Measurements from ENCODE around the gene RPS6KB2.
A peak's percentile ranks its signal among the peaks of the same experiment; 100 is the strongest.
"Not testable (repeated sequence)": the region's sequence is repeated elsewhere in the genome, so short reads cannot be mapped to it uniquely, and the experiment has no call there.

Gene RPS6KB2

DNA sequence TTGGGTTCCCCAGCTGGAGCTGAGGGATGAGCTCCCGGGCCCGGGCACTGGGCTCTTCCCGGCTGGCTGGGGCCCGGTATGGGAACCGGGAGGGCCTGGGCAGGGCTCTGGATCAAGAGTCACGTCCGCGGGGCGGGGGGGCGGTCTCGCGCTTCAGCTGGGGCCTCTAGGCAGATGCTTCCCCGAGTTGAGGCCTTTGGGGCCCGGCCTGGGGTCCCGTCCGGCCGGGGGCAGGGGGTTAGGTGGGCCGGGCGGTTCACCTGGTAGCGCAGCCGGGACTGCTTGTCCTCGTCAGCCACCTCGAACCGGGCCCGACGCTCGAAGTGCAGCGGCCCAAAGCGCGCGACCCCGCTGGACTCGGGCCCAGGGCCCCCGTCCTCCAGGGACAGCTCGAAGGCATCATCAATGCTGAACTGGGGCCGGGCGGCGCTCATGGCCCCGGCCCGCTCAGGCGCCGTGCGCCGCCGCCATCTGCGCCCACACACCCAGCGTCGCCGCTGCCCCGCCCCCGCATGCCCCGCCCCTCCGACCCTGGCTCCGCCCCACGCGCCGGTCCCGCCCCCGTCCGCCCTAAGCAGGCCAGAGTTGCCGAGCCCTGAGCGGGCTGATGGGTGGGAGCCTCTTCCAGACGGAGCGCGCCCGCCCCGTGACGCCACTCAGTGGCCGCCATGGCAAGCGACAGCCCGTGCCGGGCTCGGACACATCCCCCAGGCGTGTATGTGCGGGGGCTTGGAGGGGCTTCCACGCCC lies 40.6 kb downstream of the RPS6KB2 start, which contains the start of gene TMEM134:
Gene TMEM134, minus strand, starts transcription at position 493 of the 749 bp plus-strand sequence. Its CDS starts 59 bp downstream, at position 434.
- DNase-seq, result peak; percentile 78

DNA sequence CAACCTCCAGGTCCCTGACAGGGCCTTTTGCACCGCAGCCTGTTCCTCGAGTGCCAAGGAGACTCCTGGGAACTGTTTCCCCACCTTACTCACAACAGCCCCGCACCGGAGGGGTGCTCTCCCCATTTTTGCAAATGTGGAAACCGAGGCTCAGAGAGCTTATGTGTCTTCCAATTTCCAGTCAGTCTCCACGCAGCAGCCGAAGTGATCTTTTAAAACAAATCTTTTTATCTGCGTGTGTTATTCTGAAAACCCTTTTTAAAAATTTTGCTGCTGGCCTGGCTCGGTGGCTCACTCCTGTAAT lies 41.2 kb downstream of the RPS6KB2 start:
- no peak for DNase-seq

DNA sequence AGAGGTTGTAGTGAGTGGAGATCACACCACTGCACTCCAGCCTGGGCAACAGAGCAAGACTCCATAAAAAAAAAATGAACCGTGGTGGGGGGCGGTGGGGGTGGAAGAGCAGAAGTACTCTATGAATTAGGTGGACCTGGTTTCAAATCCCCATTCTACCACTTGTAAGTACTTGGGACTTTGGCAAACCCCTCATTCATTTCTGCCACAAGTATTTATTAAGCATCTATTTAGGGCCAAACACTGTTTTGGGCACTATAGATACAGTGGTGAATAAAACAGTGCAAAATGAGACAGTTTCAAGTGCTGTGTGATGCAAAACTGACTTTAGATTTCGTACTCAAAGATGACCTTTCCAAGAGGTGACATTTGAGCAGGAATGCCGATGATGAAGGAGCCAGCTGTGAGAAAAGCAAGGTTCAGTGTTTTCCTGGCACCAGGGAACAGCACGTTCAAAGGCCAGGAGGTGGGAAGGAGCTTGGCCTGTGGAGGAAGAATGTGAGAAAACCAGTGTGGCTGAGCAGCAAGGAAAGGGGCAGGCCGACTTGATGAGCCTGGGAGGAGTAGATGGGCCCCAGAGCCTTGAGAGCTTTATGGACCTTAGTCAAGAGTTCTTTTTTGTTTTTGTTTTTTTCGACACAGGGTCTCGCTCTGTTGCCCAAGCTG lies 42.2 kb downstream of the RPS6KB2 start:
- DNase-seq, result no peak

DNA sequence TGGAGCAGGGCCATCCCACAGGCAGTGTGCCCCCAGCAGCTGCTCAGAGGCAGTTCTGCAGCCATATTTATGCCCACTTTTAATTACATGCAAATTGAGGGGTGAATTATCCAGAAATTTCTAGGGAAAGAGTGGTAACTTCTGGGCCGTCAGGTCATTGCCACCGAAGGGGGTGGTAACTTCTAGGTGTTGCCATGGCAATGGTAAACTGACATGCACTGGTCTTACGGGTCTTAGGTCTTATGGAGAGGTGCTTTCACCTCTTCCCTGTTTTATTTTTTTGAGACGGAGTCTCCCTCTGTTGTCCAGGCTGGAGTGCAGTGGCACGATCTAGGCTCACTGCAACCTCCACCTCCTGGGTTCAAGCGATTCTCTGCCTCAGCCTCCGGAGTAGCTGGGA lies 44.6 kb downstream of the RPS6KB2 start:
- no peak for DNase-seq

DNA sequence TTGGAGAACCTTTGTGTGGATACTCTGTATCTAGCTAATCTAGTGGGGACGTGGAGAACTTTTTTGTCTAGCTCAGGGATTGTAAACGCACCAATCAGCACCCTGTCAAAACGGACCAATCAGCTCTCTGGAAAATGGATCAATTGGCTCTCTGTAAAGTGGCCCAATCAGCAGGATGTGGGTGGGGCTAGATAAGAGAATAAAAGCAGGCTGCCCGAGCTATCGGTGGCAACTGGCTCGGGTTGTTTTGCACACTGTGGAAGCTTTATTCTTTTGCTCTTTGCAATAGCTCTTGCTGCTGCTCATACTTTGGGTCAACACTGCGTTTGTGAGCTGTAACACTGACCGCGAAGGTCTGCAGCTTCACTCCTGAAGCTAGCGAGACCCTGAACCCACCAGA lies 48.4 kb downstream of the RPS6KB2 start:
- DNase-seq, result not testable (repeated sequence)

DNA sequence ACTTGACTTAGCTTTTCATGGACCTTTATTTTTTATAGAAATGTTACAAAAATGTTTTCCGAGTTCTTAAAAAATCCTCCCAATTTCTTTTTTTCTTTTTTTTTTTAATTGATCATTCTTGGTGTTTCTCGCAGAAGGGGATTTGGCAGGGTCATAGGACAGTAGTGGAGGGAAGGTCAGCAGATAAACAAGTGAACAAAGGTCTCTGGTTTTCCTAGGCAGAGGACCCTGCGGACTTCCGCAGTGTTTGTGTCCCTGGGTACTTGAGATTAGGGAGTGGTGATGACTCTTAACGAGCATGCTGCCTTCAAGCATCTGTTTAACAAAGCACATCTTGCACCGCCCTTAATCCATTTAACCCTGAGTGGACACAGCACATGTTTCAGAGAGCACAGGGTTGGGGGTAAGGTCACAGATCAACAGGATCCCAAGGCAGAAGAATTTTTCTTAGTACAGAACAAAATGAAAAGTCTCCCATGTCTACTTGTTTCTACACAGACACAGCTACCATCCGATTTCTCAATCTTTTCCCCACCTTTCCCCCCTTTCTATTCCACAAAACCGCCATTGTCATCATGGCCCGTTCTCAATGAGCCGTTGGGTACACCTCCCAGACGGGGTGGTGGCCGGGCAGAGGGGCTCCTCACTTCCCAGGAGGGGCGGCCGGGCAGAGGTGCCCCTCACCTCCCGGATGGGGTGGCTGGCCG lies 49.2 kb downstream of the RPS6KB2 start:
- DNase-seq, result not testable (repeated sequence)

DNA sequence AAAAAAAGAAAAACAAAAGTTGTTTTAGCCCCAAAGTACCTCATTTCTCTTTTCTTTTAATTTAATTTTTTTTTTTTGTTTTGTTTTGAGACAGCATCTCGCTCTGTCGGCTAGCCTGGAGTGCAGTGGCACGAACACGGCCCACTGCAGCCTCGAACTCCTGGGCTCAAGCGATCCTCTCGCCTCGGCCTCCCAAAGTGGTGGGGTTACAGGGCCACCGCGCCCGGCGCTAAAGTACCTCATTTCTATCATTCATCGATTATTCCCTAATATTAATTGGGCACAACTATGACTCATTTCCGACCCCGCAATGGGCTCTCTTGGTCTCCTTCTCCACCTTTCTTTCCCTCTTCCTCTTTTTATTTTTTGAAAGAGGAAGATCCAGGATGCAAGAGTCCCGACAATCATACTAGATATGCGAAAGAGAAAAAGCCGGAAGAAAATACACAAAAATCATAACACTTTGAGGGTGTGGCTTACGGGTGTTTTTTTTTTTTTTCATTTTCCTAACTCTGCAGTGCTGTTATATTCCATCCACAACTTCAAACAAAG lies 54.1 kb downstream of the RPS6KB2 start:
- no peak for DNase-seq

DNA sequence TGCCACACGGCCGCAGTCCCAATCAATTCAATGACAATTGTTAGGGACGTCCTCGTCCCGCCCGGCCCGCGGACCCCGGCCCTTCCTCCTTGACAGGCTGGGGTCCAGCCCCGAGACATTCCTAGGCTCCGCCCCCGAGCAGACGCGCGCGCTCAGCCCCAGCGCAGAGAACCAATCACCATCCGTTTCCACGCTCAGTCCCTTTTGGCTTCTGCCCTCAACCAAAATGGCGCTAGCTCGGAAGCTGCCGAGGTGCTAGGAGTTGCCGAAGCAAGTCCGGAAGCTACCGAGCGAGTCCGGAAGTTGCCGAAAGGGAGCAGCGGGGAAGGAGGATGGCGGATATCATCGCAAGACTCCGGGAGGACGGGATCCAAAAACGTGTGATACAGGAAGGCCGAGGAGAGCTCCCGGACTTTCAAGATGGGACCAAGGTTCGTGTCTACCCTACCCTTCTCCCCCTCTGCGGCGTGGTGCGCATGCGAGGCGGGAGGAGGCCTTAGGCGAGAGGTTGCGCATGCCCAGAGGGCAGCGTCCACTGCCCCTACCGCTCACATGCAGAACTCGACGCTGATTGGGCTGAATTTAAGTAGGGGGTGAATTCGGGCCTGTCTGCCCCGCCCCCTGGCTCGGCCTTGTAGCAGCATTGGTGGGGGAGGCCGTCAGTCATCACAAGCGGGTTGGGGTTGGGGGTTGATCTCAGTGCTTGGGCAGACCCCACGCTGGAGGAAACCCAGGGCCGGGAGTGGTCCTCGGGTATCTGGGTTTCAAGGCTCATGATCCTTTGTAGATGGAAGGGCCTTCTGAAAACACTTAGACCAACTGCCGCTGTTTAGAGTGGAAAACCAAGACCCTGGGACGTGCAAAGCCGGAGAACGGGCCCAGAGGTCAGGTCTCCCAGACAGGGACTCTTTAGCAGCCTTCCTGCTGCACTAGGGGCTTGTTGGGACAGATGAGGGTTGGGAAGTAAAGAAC lies 54.8 kb downstream of the RPS6KB2 start, which contains the start of gene AIP:
Gene AIP, plus strand, starts transcription at position 200 of the 972 bp plus-strand sequence. Its CDS starts 133 bp downstream, at position 333.
- peak; percentile 85 for DNase-seq

DNA sequence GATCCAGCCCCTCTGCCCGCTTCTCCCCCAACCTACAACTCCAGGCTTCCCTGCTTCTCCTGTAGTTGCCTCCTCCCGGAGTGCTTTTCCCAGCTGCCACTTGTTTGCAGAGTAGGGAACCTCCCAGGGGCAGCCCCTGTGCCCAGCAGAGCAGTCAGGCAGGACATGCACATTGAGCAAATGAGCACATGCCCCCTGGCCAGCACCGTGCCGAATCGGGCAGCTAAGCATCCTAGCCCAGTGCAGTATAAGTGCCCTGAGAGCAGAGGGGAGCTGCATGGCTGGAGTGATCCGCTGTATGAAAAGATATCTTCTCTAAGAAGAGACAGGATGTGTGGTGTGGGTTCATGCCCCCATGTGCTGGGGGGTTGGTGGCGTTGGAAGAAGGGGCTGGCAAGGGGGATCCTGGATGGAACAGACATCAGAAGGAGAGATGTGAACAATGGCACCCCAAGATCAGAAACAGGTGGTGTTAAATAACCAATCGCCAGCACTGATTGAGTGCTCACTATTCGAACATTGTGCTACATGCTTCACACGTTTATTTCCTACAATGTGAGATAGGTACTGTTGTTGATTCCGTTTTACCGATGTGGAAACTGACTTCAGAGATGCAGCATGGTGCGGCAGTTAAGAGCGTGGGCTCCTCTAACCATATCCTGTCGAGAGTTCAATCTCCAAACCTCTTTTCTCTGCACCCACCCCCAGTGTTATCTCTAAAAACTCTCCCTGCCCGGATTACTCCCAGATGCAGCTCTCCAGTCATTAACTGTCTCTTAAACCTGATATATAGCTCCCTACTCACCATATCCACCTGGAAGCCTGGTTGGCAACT lies 55.8 kb downstream of the RPS6KB2 start:
- DNase-seq, result no peak

DNA sequence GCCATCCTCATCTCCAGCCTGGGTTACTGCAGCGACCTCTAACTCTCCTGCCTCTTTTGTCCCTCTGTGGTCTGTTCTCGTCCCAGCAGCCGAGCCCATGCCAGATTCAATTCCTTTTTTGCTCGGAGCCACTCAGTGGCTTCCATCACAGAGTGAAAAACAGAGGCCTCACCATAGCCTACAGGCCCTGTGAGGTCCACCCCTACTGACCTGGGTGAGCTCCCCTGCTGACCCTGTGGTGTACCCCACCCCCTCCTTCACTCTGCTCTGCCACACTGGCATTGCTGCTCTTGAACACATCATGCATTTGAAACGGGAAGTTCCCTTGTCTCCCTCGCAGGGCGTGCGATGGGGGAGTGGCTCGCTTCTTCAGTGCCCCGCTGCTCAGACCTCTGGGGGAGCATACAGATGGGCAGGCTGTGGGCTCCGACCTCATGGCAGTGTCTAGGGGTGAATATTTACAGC lies 56.6 kb downstream of the RPS6KB2 start:
- no peak for DNase-seq

Measured in GOT3 (cell line).